GM21717 (cell line): ENCODE data around the gene TRIM71.
"Not testable (repeated sequence)": the region's sequence is repeated elsewhere in the genome, so short reads cannot be mapped to it uniquely, and the experiment has no call there.

Experiments used
- ATAC-seq: cut with Tn5 transposase; IDR thresholded peaks from one replicate; pipeline ENCODE4 v1.9.1; 2021; ENCODE audit warnings: mild to moderate bottlenecking, moderate library complexity; ENCODE audit not compliant: unreplicated experiment

TRIM71 gene

DNA sequence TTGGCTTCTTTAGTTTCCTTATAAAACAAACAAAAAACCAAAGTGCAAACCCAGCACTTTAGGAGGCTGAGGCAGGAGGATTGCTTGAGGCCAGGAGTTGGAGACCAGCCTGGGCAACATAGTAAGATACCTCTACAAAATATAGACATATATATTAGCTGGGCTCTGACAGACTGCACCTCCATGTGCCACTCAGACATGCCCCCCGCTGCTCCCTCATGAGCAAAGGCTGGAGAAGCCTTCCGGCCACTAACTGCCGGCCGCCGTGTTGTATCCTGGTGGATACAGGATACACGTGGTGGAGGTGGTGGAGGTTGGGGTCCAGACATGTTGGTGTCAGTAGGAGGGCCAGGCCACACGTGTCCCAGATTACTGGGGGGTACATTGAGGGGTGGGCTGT lies 104.3 kb downstream of the TRIM71 start:
- no peak for ATAC-seq

DNA sequence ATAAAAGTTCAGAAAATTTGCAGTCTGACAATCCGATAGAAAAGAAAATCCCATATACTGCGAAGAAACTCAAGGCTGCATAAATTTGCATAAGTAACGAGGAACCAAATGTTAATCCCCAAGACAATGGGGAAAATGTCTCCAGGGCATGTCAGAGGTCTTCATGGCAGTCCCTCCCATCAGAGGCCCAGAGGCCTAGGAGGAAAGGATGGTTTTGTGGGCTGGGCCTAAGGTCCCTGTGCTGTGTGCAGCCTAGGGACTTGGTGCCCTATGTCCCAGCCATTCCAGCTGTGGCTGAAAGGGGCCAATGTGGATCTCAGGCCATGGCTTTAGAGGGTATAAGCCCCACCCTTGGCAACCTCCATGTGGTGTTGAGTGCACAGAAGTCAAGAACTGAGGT lies 112.4 kb downstream of the TRIM71 start:
- no peak for ATAC-seq

- not testable (repeated sequence) for ATAC-seq
Measured at GRCh38 chr3:32931273-32931672, 113.5 kb downstream of the TRIM71 start.

DNA sequence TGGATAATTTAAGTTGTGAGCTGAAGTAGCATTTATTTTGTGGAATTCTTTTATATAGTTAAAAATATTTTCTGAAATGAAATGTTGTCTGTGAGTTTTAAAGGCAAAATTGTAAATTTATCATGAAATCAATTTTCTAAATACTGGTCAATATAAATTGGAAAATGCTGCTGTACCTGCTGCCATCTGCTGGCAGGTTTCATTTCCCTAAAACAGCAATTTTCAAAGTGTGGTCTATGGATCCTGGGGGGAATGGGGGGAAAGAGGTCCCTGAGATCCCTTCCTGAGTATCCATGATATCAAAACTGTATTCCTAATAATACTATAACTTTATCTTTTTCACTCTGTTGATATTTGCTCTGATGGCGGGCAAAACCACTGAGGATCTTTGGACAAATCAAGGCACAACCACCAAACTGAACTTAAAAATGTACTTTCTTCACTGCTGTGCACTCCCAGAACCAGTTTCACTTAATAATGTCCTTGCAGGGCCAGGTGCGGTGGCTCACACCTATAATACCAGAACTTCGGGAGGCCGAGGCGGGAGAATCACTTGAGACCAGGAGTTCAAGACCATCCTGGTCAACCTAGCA lies 116.4 kb downstream of the TRIM71 start:
- ATAC-seq, result no peak

DNA sequence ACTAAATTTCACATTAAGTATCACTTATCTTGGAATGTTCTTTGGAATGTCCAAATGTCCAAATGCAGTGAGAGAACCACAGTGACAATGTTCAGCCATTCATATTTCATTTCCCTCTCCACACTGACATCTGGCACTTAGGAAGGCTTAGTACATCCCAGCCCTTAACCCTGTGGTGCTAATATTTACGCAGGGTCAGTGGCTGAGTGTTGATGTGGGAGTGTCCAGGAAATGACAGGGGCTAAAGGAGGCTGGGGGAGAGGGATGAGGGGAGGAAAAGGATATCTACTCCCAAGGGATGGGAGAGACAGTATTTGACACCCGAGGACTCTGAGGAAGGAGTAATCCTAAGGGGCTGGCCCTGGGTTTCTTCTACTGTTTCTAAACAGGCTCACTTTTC lies 119.5 kb downstream of the TRIM71 start:
- ATAC-seq, result no peak

DNA sequence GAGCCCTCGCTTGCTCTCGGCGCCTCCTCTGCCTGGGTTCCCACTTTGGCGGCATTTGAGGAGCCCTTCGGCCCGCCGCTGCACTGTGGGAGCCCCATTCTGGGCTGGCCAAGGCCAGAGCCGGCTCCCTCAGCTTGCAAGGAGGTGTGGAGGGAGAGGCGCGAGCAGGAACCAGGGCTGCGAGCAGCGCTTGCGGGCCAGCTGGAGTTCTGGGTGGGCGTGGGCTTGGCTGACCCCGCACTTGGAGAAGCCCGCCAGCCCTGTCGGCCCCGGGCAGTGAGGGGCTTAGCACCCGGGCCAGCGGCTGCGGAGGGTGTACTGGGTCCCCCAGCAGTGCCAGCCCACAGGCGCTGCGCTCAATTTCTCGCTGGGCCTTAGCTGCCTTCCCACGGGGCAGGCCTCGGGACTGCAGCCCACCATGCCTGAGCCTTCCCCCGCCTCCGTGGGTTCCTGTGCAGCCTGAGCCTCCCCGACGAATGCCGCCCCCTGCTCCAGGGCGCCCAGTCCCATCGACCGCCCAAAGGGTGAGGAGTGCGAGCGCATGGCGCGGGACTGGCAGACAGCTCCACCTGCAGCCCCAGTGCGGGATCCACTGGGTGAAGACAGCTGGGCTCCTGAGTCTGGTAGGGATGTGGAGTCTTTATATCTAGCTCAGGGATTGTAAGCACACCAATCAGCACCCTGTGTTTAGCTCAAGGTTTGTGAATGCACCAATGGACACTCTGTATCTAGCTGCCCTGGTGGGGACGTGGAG lies 121.9 kb downstream of the TRIM71 start:
- ATAC-seq, result not testable (repeated sequence)

DNA sequence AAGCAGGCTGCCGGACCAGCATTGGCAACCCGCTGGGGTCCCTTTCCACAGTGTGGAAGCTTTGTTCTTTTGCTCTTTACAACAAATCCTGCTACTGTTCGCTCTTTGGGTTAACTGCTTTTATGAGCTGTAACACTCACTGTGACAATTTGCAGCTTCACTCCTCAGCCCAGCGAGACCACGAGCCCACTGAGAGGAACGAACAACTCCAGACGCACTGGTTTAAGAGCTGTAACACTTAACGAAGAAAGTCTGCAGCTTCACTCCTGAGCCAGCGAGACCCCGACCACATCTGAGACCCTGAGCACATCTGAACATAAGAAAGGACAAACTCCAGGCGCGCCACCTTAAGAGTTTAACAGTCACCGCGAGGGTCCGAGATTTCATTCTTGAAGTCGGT lies 122.9 kb downstream of the TRIM71 start:
- no peak for ATAC-seq

- ATAC-seq, result no peak
Measured at GRCh38 chr3:32945136-32945535, 127.3 kb downstream of the TRIM71 start.

DNA sequence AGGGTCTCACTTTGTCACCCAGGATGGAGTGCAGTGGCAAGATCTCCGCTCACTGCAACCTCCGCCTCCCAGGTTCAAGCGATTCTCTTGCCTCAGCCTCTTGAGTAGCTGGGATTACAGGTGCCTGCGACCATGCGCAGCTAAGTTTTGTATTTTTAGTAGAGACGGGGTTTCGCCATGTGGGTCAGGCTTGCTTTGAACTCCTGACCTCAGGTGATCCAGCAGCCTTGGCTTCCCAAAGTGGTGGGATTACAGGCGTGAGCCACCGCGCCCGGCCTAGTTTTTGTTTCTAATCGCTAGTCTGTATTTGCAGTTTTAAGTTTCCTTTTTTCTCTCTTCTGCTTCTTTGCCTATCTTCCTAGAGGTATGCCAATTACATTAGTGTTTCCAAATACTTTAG lies 127.8 kb downstream of the TRIM71 start:
- not testable (repeated sequence) for ATAC-seq

DNA sequence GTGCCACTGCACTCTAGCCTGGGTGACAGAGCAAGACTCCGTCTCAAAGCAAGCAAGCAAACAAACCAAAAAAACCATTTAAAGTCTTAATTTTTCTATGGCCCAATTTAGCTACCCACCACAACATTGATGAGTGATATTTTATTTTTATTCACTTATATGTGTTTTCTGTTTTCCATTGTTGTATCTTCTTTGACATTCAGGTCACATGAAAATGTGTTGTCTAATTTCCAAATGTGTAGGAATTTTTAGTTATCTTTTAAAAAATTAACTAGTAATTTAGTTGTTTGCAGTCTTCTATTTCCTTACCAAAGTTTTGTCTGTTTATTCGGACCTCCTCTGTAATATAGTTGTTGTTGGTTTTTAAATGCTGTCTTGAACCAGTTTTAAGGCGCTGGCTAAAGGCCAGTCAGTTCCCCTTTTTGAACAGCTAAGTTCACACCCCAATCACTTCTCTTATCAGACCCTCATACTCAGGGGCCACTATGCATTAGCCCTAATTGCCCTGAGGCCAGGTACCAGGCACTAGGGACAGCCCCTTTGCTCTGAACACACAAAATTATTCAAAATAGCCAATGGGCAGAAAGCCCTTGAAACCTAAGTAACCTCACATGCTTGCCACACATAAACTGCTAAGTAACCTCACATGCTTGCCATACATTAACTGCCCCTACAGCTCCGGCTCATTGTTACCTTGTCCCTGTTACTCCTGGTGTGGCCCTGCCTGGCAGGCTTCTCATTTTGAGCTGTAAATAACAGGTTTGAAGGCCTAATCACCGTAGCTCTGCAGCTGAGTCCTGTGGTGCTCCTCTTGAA lies 129.4 kb downstream of the TRIM71 start:
- ATAC-seq, result peak; percentile 18
